Neuronal stem cell (in vitro differentiated cells): ENCODE data around the gene KCNIP4.

ENCODE experiments used
- DNase-seq: peaks from one replicate; pipeline ENCODE4 v3.0.0-alpha.2; 2013; ENCODE audit warnings: low spot score
- H2AFZ ChIP-seq: one replicate; pipeline ENCODE4 v1.6.1; 2013; ENCODE audit warnings: mild to moderate bottlenecking, low read length, inconsistent platforms
- H2AK5ac ChIP-seq: 2 replicates; pipeline ENCODE4 v1.6.1; 2013; ENCODE audit warnings: low read depth, mild to moderate bottlenecking, inconsistent platforms, low read length, moderate library complexity, mixed read lengths
- H2BK120ac ChIP-seq: 2 replicates; pipeline ENCODE4 v1.6.1; 2013; ENCODE audit warnings: low read depth, mild to moderate bottlenecking, inconsistent platforms, low read length, moderate library complexity, mixed read lengths
- H2BK12ac ChIP-seq: one replicate; pipeline ENCODE4 v1.6.1; 2013; ENCODE audit warnings: low read length, inconsistent platforms
- H2BK15ac ChIP-seq: 2 replicates; pipeline ENCODE4 v1.6.1; 2013; ENCODE audit warnings: mild to moderate bottlenecking, low read length, inconsistent platforms, mixed read lengths
- H2BK5ac ChIP-seq: one replicate; pipeline ENCODE4 v1.6.1; 2013; ENCODE audit warnings: inconsistent platforms, mild to moderate bottlenecking, low read length, moderate library complexity
- H3K14ac ChIP-seq: one replicate; pipeline ENCODE4 v1.6.1; 2013; ENCODE audit warnings: low read length, inconsistent platforms
- H3K18ac ChIP-seq: 2 replicates; pipeline ENCODE4 v1.6.1; 2013; ENCODE audit warnings: low read length, inconsistent platforms
- H3K23ac ChIP-seq: 2 replicates; pipeline ENCODE4 v1.6.1; 2013; ENCODE audit warnings: low read depth, mild to moderate bottlenecking, mixed read lengths, low read length, inconsistent platforms; ENCODE audit not compliant: poor library complexity
- H3K27ac ChIP-seq: replicated peaks from 3 replicates; pipeline ENCODE4 v1.5.1; 2013; ENCODE audit warnings: low read length, inconsistent platforms
- H3K27me3 ChIP-seq, 3 experiments: 2 replicates each; pipeline ENCODE4 v1.6.1; 2013; ENCODE audit warnings: low read length in 3 of 3, mild to moderate bottlenecking in 2 of 3, inconsistent platforms in 1 of 3, low read depth in 1 of 3, mixed read lengths in 1 of 3, moderate library complexity in 1 of 3; ENCODE audit not compliant: control insufficient read depth in 3 of 3, insufficient read depth in 3 of 3
- H3K36me3 ChIP-seq, 2 donors: replicated peaks in 1 of 2; 2 replicates each; pipeline ENCODE4 v1.6.1; 2013; ENCODE audit warnings: low read length in 2 of 2; ENCODE audit not compliant: control insufficient read depth in 2 of 2, insufficient read depth in 2 of 2
- H3K4ac ChIP-seq: 2 replicates; pipeline ENCODE4 v1.6.1; 2013; ENCODE audit warnings: inconsistent platforms, mild to moderate bottlenecking, low read length, moderate library complexity
- H3K4me1 ChIP-seq, 2 donors: 1 replicate in 1 of 2; 2 replicates in 1 of 2; pipeline ENCODE4 v1.6.1; 2013; ENCODE audit warnings: low read length in 2 of 2, low read depth in 1 of 2; ENCODE audit not compliant: control insufficient read depth in 2 of 2, insufficient read depth in 1 of 2
- H3K4me2 ChIP-seq: one replicate; pipeline ENCODE4 v1.6.1; 2013; ENCODE audit warnings: mild to moderate bottlenecking, low read length, inconsistent platforms; ENCODE audit not compliant: insufficient read depth, poor library complexity, severe bottlenecking
- H3K4me3 ChIP-seq, 2 donors: 2 replicates each; pipeline ENCODE4 v1.5.1; 2013; ENCODE audit warnings: low read length in 2 of 2, mild to moderate bottlenecking in 2 of 2, inconsistent platforms in 1 of 2, moderate library complexity in 1 of 2
- H3K79me1 ChIP-seq: one replicate; pipeline ENCODE4 v1.6.1; 2013; ENCODE audit warnings: low read depth, mild to moderate bottlenecking, inconsistent platforms, low read length, moderate library complexity
- H3K9ac ChIP-seq: one replicate; pipeline ENCODE4 v1.6.1; 2013; ENCODE audit warnings: mild to moderate bottlenecking, low read depth, low read length, inconsistent platforms; ENCODE audit not compliant: poor library complexity
- H3K9me3 ChIP-seq, 2 donors: replicated peaks in 1 of 2; 2 replicates each; pipeline versions ENCODE3 to v1.6.1; 2013; ENCODE audit warnings: low read length in 2 of 2, mild to moderate bottlenecking in 2 of 2, inconsistent platforms in 1 of 2, low read depth in 1 of 2, mixed read lengths in 1 of 2, moderate library complexity in 1 of 2; ENCODE audit not compliant: control insufficient read depth in 2 of 2, insufficient read depth in 1 of 2
- H4K8ac ChIP-seq: one replicate; pipeline ENCODE4 v1.6.1; 2013; ENCODE audit warnings: low read depth, mild to moderate bottlenecking, inconsistent platforms, low read length, moderate library complexity
- H4K91ac ChIP-seq: one replicate; pipeline ENCODE4 v1.6.1; 2013; ENCODE audit warnings: low read length, low read depth, mild to moderate bottlenecking, inconsistent platforms; ENCODE audit not compliant: poor library complexity
- WGBS, 2 donors: extraction: QIAGEN DNeasy Blood & Tissue Kit; methylation state at CpG; one replicate each; pipeline ENCODE4 v1.1.7; 2013; ENCODE audit warnings: missing lambda C conversion rate in 2 of 2, mixed read lengths in 1 of 2; ENCODE audit not compliant: insufficient read length in 2 of 2, insufficient replicate concordance in 1 of 2; ENCODE audit errors: extremely low coverage in 2 of 2; 5-methylcytosine and 5-hydroxymethylcytosine counted together

Gene KCNIP4

DNA sequence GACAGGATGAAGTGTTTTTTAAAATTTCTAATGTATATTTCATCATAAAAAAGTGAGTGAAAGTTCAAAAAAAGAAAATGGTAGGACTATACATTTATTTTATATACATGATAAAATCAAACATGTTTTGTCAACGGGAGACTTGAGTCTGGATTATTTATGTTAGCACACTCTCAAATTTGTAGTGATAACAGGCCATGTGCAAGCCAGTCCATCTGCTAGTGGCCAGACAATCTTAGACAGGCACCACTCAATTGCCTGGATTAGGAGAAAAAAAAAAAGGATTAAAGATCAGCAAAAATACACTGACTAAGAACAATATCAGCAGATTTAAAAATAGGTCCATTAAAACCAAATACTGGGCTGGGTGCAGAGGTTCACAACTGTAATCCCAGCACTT is 71.9 kb downstream of the KCNIP4 start:
- no peak overlapping the region for H3K4ac ChIP-seq
- H3K36me3 ChIP-seq, result no peaks in the 10 kb centered on the region
- H2AK5ac ChIP-seq, result no peak overlapping the region

GRCh38 chr4:21873145-21873544 is 75.4 kb downstream of the KCNIP4 start:
- no CpG with 5 or more reads among the region's 1 CpG for WGBS, 2 donors
- H2AK5ac ChIP-seq, result no peak overlapping the region
- no peaks in the 10 kb centered on the region for H3K36me3 ChIP-seq
- no peak overlapping the region for H4K8ac ChIP-seq
- no peak overlapping the region for H2BK5ac ChIP-seq
- no peak overlapping the region for H2BK15ac ChIP-seq
- H3K9me3 ChIP-seq, result no peaks in the 10 kb centered on the region
- no peaks in the 10 kb centered on the region for H3K27me3 ChIP-seq
- no peak overlapping the region for H3K23ac ChIP-seq
- H3K27ac ChIP-seq, result no peak overlapping the region
- H3K4ac ChIP-seq, result no peak overlapping the region
- no peak for DNase-seq
- no peak overlapping the region for H3K4me2 ChIP-seq
- H3K4me1 ChIP-seq, result peaks cover 0 to 8% of the 10 kb centered on the region in 2 donors
- H3K14ac ChIP-seq, result no peak overlapping the region
- H3K18ac ChIP-seq, result no peak overlapping the region
- H2BK120ac ChIP-seq, result no peak overlapping the region
- H4K91ac ChIP-seq, result no peak overlapping the region
- no peak overlapping the region for H3K4me3 ChIP-seq
- H2AFZ ChIP-seq, result no peak overlapping the region
- H3K9ac ChIP-seq, result no peak overlapping the region
- H3K79me1 ChIP-seq, result no peaks in the 10 kb centered on the region
- no peak overlapping the region for H2BK12ac ChIP-seq

More for the DNA sequence above, 71.9 kb downstream of the KCNIP4 start:
- H3K79me1 ChIP-seq, result no peaks in the 10 kb centered on the region
- no peaks in the 10 kb centered on the region for H3K9me3 ChIP-seq
- no peak overlapping the region for H4K91ac ChIP-seq
- no peak overlapping the region for H3K4me2 ChIP-seq
- H2BK12ac ChIP-seq, result no peak overlapping the region
- peaks cover 0 to 6% of the 10 kb centered on the region in 2 donors for H3K4me1 ChIP-seq
- H2AFZ ChIP-seq, result no peak overlapping the region
- H3K14ac ChIP-seq, result no peak overlapping the region
- no peak overlapping the region for H3K18ac ChIP-seq
- no peak overlapping the region for H3K27ac ChIP-seq
- no peak overlapping the region for H4K8ac ChIP-seq
- no peak for DNase-seq
- no peak overlapping the region for H3K4me3 ChIP-seq
- H3K9ac ChIP-seq, result no peak overlapping the region
- no peak overlapping the region for H2BK5ac ChIP-seq
- H3K23ac ChIP-seq, result no peak overlapping the region
- H2BK15ac ChIP-seq, result no peak overlapping the region
- no peaks in the 10 kb centered on the region for H3K27me3 ChIP-seq
- no peak overlapping the region for H2BK120ac ChIP-seq
- WGBS, 2 donors, result no CpG with 5 or more reads among the region's 1 CpG

- H3K4me1 ChIP-seq, result peaks cover 0 to 8% of the 10 kb centered on the region in 2 donors
- H3K18ac ChIP-seq, result no peak overlapping the region
- peak; percentile 3 for DNase-seq
- no peaks in the 10 kb centered on the region for H3K79me1 ChIP-seq
- no peaks in the 10 kb centered on the region for H3K9me3 ChIP-seq
- no peak overlapping the region for H3K14ac ChIP-seq
- WGBS, 2 donors, result no CpG with 5 or more reads among the region's 5 CpGs
- H4K91ac ChIP-seq, result no peak overlapping the region
- no peak overlapping the region for H2BK120ac ChIP-seq
- H2AFZ ChIP-seq, result no peak overlapping the region
- no peak overlapping the region for H3K4me3 ChIP-seq
- H3K23ac ChIP-seq, result no peak overlapping the region
- H4K8ac ChIP-seq, result no peak overlapping the region
- H2BK15ac ChIP-seq, result no peak overlapping the region
- no peak overlapping the region for H2AK5ac ChIP-seq
- H3K27ac ChIP-seq, result no peak overlapping the region
- no peaks in the 10 kb centered on the region for H3K27me3 ChIP-seq
- no peak overlapping the region for H2BK5ac ChIP-seq
- no peak overlapping the region for H2BK12ac ChIP-seq
- no peak overlapping the region for H3K4ac ChIP-seq
- H3K36me3 ChIP-seq, result no peaks in the 10 kb centered on the region
- H3K4me2 ChIP-seq, result no peak overlapping the region
- H3K9ac ChIP-seq, result no peak overlapping the region
Observed at GRCh38 chr4:21872101-21872500, 76.5 kb downstream of the KCNIP4 start.

GRCh38 chr4:21869978-21870745 is 78.4 kb downstream of the KCNIP4 start:
- H3K9me3 ChIP-seq, result no peaks in the 10 kb centered on the region
- H2BK12ac ChIP-seq, result no peak overlapping the region
- H3K9ac ChIP-seq, result no peak overlapping the region
- no peak overlapping the region for H4K8ac ChIP-seq
- H3K4me2 ChIP-seq, result no peak overlapping the region
- H3K36me3 ChIP-seq, result no peaks in the 10 kb centered on the region
- no peaks in the 10 kb centered on the region for H3K79me1 ChIP-seq
- H2BK15ac ChIP-seq, result no peak overlapping the region
- no peak overlapping the region for H3K18ac ChIP-seq
- H2AK5ac ChIP-seq, result no peak overlapping the region
- H2BK120ac ChIP-seq, result no peak overlapping the region
- no peak overlapping the region for H3K4ac ChIP-seq
- peaks cover 0 to 8% of the 10 kb centered on the region in 2 donors for H3K4me1 ChIP-seq
- no peak overlapping the region for H3K23ac ChIP-seq
- H3K27me3 ChIP-seq, result no peaks in the 10 kb centered on the region
- no peak overlapping the region for H3K27ac ChIP-seq
- no peak overlapping the region for H2BK5ac ChIP-seq
- no peak overlapping the region for H2AFZ ChIP-seq
- H4K91ac ChIP-seq, result no peak overlapping the region
- DNase-seq, result no peak
- no peak overlapping the region for H3K4me3 ChIP-seq
- no CpG with 5 or more reads among the region's 8 CpGs for WGBS, 2 donors
- no peak overlapping the region for H3K14ac ChIP-seq
